ENCODE data around the gene SFXN2.

SFXN2 gene

DNA sequence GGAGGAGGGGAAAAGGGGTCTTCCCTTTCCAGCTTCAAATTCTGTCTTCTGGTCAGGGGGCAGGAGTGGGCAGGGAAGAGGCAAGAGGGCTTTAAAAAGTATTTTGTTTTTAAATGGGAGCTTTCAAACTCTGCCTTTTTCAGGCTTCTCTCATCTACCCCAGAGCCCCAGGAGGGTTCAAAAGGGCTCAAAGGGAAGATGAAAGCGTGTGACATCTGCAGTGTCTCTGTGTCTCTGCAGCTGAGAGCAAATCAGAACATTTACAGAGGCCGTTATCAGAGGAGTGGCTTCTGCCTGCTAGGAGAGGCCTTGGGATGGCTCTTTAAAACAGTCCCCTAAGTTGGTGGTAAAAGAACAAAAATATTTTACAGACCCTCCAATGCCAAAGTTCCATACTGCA lies 39.9 kb upstream of the SFXN2 start:
- TF ChIP-seq EZH2 (optimal IDR thresholded peaks at IDR 0.05; ENCODE audit: low read depth, low read length) (no peak), EZH2phosphoT487 (IDR thresholded peaks at IDR 0.05; ENCODE audit: low read length) (no peak)
- TF ChIP-seq, protein P1, sequence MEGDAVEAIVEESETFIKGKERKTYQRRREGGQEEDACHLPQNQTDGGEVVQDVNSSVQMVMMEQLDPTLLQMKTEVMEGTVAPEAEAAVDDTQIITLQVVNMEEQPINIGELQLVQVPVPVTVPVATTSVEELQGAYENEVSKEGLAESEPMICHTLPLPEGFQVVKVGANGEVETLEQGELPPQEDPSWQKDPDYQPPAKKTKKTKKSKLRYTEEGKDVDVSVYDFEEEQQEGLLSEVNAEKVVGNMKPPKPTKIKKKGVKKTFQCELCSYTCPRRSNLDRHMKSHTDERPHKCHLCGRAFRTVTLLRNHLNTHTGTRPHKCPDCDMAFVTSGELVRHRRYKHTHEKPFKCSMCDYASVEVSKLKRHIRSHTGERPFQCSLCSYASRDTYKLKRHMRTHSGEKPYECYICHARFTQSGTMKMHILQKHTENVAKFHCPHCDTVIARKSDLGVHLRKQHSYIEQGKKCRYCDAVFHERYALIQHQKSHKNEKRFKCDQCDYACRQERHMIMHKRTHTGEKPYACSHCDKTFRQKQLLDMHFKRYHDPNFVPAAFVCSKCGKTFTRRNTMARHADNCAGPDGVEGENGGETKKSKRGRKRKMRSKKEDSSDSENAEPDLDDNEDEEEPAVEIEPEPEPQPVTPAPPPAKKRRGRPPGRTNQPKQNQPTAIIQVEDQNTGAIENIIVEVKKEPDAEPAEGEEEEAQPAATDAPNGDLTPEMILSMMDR (IDR thresholded peaks at IDR 0.05; ENCODE audit: low read length): no peak
- no peaks in the 10 kb centered on the region for H3K9me3 ChIP-seq (replicated peaks; ENCODE audit: insufficient read depth, low read length)
- 0 out of 2 replicates have a peak, but pooled peaks cover 4% of the 10 kb centered on the region for H3F3A ChIP-seq (ENCODE audit: insufficient read depth, low read length)
- H3K79me2 ChIP-seq (ENCODE audit: low read length): no peaks in the 10 kb centered on the region
- no peaks in the 10 kb centered on the region for H3K27me3 ChIP-seq (replicated peaks; ENCODE audit: insufficient read depth, low read length)
- H3K9ac ChIP-seq (ENCODE audit: low read length): no peak overlapping the region
- no peak overlapping the region for H3K4me2 ChIP-seq (ENCODE audit: low read depth, low read length)
- no peaks in the 10 kb centered on the region for H3K4me1 ChIP-seq (ENCODE audit: low read length)
- no peak overlapping the region for H2AFZ ChIP-seq (ENCODE audit: low read length)
- H3K4me3 ChIP-seq (ENCODE audit: low read length): no peak overlapping the region
- no peak overlapping the region for H3K27ac ChIP-seq (ENCODE audit: low read length)
- DNase-seq: no peak
- no peaks in the 10 kb centered on the region for H3K9me2 ChIP-seq (replicated peaks; ENCODE audit: insufficient read depth, low read length)
- no peaks in the 10 kb centered on the region for H3K36me3 ChIP-seq (replicated peaks; ENCODE audit: insufficient read depth, low read length)
- no peaks in the 10 kb centered on the region for H4K20me1 ChIP-seq (ENCODE audit: insufficient read depth, low read length)

DNA sequence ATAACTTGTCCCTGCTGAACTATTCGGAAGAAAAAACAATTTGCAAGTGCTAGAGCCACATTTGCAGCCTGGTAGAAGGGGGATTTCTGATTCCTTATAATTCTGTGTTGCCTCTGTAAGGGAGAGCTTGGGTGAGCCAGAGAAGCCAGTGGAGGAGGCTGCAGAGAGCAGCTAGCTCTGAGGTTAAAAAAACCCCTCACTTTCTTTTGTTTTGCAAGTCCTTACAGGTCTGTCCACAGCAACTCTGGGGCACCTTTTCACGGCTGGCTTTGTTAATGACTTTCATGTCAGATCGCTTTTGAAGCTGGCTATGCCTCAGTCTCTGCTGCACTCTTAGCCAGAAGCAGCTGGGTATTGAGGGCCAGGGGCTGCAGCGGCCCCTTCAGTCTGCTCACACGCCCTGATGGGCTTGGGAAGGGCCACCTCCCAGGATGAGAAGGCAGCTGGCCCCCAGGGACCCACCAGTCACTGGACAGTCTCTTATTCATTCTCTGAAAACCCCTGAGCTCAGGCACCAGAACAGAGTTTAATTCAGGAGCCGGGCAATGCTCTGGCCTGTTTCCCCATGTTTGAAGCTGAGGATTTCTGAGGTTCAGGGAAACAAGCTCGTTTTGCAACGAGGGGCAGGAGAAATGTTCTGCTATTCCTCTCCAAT lies 39.3 kb upstream of the SFXN2 start:
- Histone ChIP-seq H3K4me3 (ENCODE audit: low read length) (no peak overlapping the region), H2AFZ (ENCODE audit: low read length) (no peak overlapping the region), H3K79me2 (ENCODE audit: low read length) (no peaks in the 10 kb centered on the region), H3K36me3 (replicated peaks; ENCODE audit: insufficient read depth, low read length) (no peaks in the 10 kb centered on the region), H4K20me1 (ENCODE audit: insufficient read depth, low read length) (no peaks in the 10 kb centered on the region), H3K27me3 (replicated peaks; ENCODE audit: insufficient read depth, low read length) (no peaks in the 10 kb centered on the region), H3K9me2 (replicated peaks; ENCODE audit: insufficient read depth, low read length) (no peaks in the 10 kb centered on the region), H3K9me3 (replicated peaks; ENCODE audit: insufficient read depth, low read length) (no peaks in the 10 kb centered on the region), H3K9ac (ENCODE audit: low read length) (no peak overlapping the region), H3K4me1 (ENCODE audit: low read length) (no peaks in the 10 kb centered on the region), H3F3A (ENCODE audit: insufficient read depth, low read length) (0 out of 2 replicates have a peak, but pooled peaks cover 4% of the 10 kb centered on the region), H3K4me2 (ENCODE audit: low read depth, low read length) (no peak overlapping the region), H3K27ac (ENCODE audit: low read length) (no peak overlapping the region)
- DNase-seq: no peak
- TF ChIP-seq EZH2 (optimal IDR thresholded peaks at IDR 0.05; ENCODE audit: low read depth, low read length): no peak
- TF ChIP-seq, protein P1 (IDR thresholded peaks at IDR 0.05; ENCODE audit: low read length): no peak
- no peak for TF ChIP-seq EZH2phosphoT487 (IDR thresholded peaks at IDR 0.05; ENCODE audit: low read length)

GRCh38 chr10:102675666-102676533 lies 38.5 kb upstream of the SFXN2 start:
- Histone ChIP-seq H3K9ac (ENCODE audit: low read length) (no peak overlapping the region), H3K4me1 (ENCODE audit: low read length) (no peaks in the 10 kb centered on the region), H3K9me2 (replicated peaks; ENCODE audit: insufficient read depth, low read length) (no peaks in the 10 kb centered on the region), H3K27ac (ENCODE audit: low read length) (no peak overlapping the region; the same call in 1 of the 2 replicates), H3K27me3 (replicated peaks; ENCODE audit: insufficient read depth, low read length) (no peaks in the 10 kb centered on the region), H3K9me3 (replicated peaks; ENCODE audit: insufficient read depth, low read length) (no peaks in the 10 kb centered on the region), H4K20me1 (ENCODE audit: insufficient read depth, low read length) (no peaks in the 10 kb centered on the region), H3K79me2 (ENCODE audit: low read length) (no peaks in the 10 kb centered on the region), H3K36me3 (replicated peaks; ENCODE audit: insufficient read depth, low read length) (no peaks in the 10 kb centered on the region), H3F3A (ENCODE audit: insufficient read depth, low read length) (0 out of 2 replicates have a peak, but pooled peaks cover 4% of the 10 kb centered on the region), H3K4me3 (ENCODE audit: low read length) (no peak overlapping the region), H3K4me2 (ENCODE audit: low read depth, low read length) (peak overlapping the region; percentile 26; the same call in 1 of the 2 replicates), H2AFZ (ENCODE audit: low read length) (no peak overlapping the region)
- peak; percentile 51 for DNase-seq
- TF ChIP-seq EZH2 (optimal IDR thresholded peaks at IDR 0.05; ENCODE audit: low read depth, low read length): no peak
- TF ChIP-seq EZH2phosphoT487 (IDR thresholded peaks at IDR 0.05; ENCODE audit: low read length): no peak
